ENCODE results near the gene C8A.

DNA sequence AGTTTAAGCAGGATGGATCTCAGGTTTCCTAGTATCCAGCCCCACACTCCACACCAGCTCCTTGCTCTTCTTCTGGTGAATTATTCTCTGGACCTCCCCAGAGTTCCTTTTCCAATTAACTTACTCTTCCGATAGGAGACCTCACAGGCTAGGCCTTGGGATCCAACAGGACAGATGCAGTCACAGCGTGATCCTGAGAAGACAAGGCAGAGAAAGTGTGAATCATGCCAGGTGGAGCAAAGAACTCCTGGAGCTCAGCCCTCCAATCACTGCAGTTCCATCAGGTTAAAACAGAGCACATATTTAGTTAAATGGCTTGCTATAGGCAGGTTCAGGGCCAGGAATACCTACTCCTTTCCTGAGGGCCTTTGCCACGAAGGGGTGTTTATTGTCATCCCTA is 77.1 kb downstream of the C8A start:
- TF ChIP-seq CTCF (IDR thresholded peaks at IDR 0.05; ENCODE audit: insufficient read depth, low read length) (no peak), POLR2AphosphoS5 (IDR thresholded peaks at IDR 0.05; ENCODE audit: low read depth) (no peak), SPI1 (IDR thresholded peaks at IDR 0.05; ENCODE audit: borderline replicate concordance, low read depth) (no peak), GABPA (IDR thresholded peaks at IDR 0.05; ENCODE audit: low read depth) (no peak)
- TF ChIP-seq, protein P1, sequence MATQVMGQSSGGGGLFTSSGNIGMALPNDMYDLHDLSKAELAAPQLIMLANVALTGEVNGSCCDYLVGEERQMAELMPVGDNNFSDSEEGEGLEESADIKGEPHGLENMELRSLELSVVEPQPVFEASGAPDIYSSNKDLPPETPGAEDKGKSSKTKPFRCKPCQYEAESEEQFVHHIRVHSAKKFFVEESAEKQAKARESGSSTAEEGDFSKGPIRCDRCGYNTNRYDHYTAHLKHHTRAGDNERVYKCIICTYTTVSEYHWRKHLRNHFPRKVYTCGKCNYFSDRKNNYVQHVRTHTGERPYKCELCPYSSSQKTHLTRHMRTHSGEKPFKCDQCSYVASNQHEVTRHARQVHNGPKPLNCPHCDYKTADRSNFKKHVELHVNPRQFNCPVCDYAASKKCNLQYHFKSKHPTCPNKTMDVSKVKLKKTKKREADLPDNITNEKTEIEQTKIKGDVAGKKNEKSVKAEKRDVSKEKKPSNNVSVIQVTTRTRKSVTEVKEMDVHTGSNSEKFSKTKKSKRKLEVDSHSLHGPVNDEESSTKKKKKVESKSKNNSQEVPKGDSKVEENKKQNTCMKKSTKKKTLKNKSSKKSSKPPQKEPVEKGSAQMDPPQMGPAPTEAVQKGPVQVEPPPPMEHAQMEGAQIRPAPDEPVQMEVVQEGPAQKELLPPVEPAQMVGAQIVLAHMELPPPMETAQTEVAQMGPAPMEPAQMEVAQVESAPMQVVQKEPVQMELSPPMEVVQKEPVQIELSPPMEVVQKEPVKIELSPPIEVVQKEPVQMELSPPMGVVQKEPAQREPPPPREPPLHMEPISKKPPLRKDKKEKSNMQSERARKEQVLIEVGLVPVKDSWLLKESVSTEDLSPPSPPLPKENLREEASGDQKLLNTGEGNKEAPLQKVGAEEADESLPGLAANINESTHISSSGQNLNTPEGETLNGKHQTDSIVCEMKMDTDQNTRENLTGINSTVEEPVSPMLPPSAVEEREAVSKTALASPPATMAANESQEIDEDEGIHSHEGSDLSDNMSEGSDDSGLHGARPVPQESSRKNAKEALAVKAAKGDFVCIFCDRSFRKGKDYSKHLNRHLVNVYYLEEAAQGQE (IDR thresholded peaks at IDR 0.05; ENCODE audit: insufficient replicate concordance, low read depth): no peak
